HG02870 (cell line): ENCODE results near the gene CRADD.
"Not testable (repeated sequence)": the region's sequence is repeated elsewhere in the genome, so short reads cannot be mapped to it uniquely, and the experiment has no call there.

Source experiments
- ATAC-seq: cut with Tn5 transposase; IDR thresholded peaks from one replicate; pipeline ENCODE4 v1.9.1; 2021; ENCODE audit warnings: mild to moderate bottlenecking, moderate library complexity; ENCODE audit not compliant: unreplicated experiment

The CRADD gene

DNA sequence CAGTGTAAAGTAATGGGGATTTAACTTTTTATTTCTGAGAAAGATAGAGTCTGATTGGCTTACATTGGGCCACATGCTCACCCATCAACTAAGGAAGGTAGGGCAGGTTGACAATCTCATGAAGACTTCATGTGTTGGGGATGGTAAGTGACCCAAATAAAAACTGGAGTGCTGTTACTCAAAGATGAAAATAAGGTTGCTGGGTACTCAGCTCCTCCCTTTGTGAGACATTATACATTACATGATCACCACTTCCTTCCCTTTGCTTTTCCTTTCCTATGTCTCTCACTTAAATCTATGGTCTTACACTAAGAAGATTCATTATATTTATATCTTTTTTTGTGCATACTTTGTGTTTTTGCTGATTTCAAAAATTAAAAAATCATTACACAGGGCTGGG is 247.2 kb downstream of the CRADD start:
- no peak for ATAC-seq

GRCh38 chr12:93925585-93926205 is 248.5 kb downstream of the CRADD start:
- no peak for ATAC-seq

- ATAC-seq = no peak
These were observed 249.1 kb downstream of the CRADD start for GRCh38 chr12:93926237-93926636.

DNA sequence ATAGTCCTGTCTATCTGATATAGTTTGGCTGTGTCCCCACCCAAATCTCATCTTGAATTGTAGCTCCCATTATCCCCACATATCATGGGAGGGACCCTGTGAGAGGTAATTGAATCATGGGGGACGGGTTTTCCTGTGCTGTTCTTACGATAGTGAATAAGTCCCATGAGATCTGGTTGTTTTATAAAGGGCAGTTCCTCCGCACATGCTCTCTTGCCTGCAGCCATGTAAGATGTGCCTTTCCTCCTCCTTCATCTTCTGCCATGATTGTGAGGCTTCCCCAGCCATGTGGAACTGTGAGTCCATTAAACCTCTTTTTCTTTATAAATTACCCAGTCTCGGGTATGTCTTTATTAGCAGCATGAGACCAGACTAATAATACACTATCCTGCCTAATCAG is 251.9 kb downstream of the CRADD start:
- ATAC-seq = not testable (repeated sequence)

GRCh38 chr12:93937812-93938211 is 260.6 kb downstream of the CRADD start:
- ATAC-seq = no peak

GRCh38 chr12:93938317-93938716 is 261.1 kb downstream of the CRADD start:
- ATAC-seq = no peak

DNA sequence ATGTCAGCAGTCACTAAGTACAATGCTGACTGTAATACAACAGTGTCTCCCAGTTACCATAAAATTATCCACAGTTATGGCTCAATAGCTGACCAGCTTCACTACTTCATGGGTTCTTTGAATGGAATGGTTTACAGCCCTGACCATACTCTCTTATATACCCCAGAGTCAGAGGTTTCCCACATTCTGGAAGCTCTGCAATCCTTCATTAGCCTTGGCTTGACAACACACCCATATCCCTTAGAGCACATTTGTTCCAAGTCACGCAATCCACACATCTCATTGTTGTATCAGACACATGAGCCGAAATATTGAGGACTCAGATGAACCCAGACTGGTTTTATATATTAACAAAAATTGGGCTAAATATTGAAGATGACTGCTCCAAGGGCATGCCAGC is 261.8 kb downstream of the CRADD start:
- no peak for ATAC-seq

DNA sequence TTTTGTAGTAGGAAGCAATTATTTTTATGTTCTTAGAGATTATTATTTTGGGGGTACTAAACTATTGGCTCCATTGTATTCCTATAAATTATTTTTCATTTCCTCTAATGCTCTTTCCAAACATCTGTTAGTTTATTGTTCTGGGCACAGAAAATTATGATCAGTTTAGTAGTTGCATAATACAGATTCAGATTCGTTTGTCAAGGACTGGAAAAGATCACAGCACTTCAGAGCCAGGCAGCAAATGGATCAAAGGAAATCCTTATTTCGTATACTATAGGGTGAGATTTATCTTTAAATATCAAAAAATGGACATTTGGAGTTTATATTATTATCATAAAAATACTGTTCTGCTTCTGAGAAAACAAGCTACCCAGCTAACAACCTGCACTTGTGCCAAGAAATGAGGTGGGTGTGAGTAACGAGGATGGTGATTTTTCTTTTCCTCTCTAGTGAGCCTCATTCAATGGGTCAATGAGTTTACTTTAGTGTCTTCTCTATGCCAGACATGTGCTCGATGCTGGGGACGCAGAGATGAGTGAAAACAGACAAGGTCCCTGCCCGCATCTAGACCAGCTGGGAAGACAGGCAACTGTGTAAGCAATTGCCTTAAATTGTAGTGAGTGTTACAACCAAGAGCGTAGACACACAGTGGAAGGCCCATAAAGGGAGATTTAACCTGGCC is 262.6 kb downstream of the CRADD start:
- no peak for ATAC-seq

DNA sequence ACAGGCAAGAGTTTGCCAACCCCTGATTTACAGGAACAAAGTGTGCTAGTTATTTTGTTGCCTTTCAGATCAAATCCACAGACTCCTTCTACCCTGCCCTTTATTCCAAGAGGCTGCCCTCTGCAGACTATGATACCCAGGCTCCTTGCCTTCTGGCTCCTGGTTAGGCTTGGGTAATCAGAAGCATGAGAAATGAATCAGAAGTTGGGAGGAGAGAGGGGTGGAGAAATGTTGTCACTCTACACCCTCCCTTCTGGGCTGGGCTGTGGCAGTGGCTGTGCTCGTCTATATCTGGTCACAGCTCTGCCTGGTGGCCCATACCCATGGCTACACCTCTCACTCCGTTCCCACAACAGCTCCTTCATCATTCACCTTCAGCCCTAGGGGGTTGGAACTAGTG is 266.6 kb downstream of the CRADD start:
- no peak for ATAC-seq

- ATAC-seq = no peak
These were observed 267.0 kb downstream of the CRADD start for GRCh38 chr12:93944201-93944600.
